Osteocyte (in vitro differentiated cells): ENCODE results near the gene ANTKMT. TPM values are rescaled to one million over a fixed set of nuclear protein-coding genes. Genes with fewer than 3 reads are reported as not detected.

Source experiments
- DNase-seq: peaks from one replicate; pipeline ENCODE4 v3.0.0; 2021; ENCODE audit warnings: mixed read lengths; ENCODE audit not compliant: unreplicated experiment; ENCODE audit errors: extremely low spot score
- H3K27ac Mint-ChIP-seq: one replicate; pipeline ENCODE4 v1.8.0; 2021; ENCODE audit warnings: mild to moderate bottlenecking, mixed read lengths; ENCODE audit not compliant: unreplicated experiment
- H3K27me3 Mint-ChIP-seq: one replicate; pipeline ENCODE4 v1.8.0; 2021; ENCODE audit warnings: mixed read lengths; ENCODE audit not compliant: unreplicated experiment
- H3K36me3 Mint-ChIP-seq: one replicate; pipeline ENCODE4 v1.8.0; 2021; ENCODE audit warnings: mixed read lengths; ENCODE audit not compliant: unreplicated experiment
- H3K4me1 Mint-ChIP-seq: one replicate; pipeline ENCODE4 v1.8.0; 2021; ENCODE audit warnings: mixed read lengths; ENCODE audit not compliant: unreplicated experiment
- H3K4me3 Mint-ChIP-seq: one replicate; pipeline ENCODE4 v1.8.0; 2021; ENCODE audit warnings: mild to moderate bottlenecking, moderate library complexity, mixed read lengths; ENCODE audit not compliant: unreplicated experiment
- H3K9me3 Mint-ChIP-seq: one replicate; pipeline ENCODE4 v1.8.0; 2021; ENCODE audit warnings: mixed read lengths; ENCODE audit not compliant: unreplicated experiment
- CTCF ChIP-seq: fragments of 200-600 bp; sonication (generic); IDR thresholded peaks from 2 replicates; pipeline ENCODE4 v1.5.0; 2021; ENCODE audit warnings: antibody characterized with exemption, mild to moderate bottlenecking, moderate library complexity
- total RNA-seq: library from RNA; stranded (reverse); gene quantifications from 2 replicates; pipeline ENCODE4 v1.2.1, GENCODE V29; 2021

ANTKMT gene
- total RNA-seq, 1 donor from 2014 or later = 41.7 TPM

GRCh38 chr16:743794-744500, 23.0 kb downstream of the ANTKMT start:
- Mint-ChIP-seq H3K9me3 (no peaks in the 10 kb centered on the region), H3K4me3 (no peak overlapping the region), H3K4me1 (peaks cover 8% of the 10 kb centered on the region), H3K27ac (no peak overlapping the region), H3K27me3 (no peaks in the 10 kb centered on the region), H3K36me3 (no peaks in the 10 kb centered on the region)
- TF ChIP-seq CTCF = no peak
- no peak for DNase-seq

GRCh38 chr16:745739-746138, 24.8 kb downstream of the ANTKMT start:
- Mint-ChIP-seq H3K36me3 (no peaks in the 10 kb centered on the region), H3K27me3 (no peaks in the 10 kb centered on the region)
- TF ChIP-seq CTCF = peak; percentile 47

GRCh38 chr16:746637-747036, 25.7 kb downstream of the ANTKMT start:
- DNase-seq = no peak
- H3K9me3 Mint-ChIP-seq = no peaks in the 10 kb centered on the region
- no peak overlapping the region for H3K4me3 Mint-ChIP-seq
- H3K36me3 Mint-ChIP-seq = no peaks in the 10 kb centered on the region
- peaks cover 5% of the 10 kb centered on the region for H3K27me3 Mint-ChIP-seq
- H3K27ac Mint-ChIP-seq = no peak overlapping the region
- no peak for TF ChIP-seq CTCF
- peaks cover 2% of the 10 kb centered on the region for H3K4me1 Mint-ChIP-seq

More at GRCh38 chr16:745739-746138, 24.8 kb downstream of the ANTKMT start:
- peaks cover 2% of the 10 kb centered on the region for H3K4me1 Mint-ChIP-seq
- no peak overlapping the region for H3K4me3 Mint-ChIP-seq
- DNase-seq = no peak
- no peak overlapping the region for H3K27ac Mint-ChIP-seq
- no peaks in the 10 kb centered on the region for H3K9me3 Mint-ChIP-seq

- Mint-ChIP-seq H3K9me3 (no peaks in the 10 kb centered on the region), H3K27me3 (peaks cover 8% of the 10 kb centered on the region), H3K4me1 (peaks cover 2% of the 10 kb centered on the region), H3K27ac (no peak overlapping the region), H3K36me3 (no peaks in the 10 kb centered on the region), H3K4me3 (no peak overlapping the region)
- no peak for DNase-seq
- TF ChIP-seq CTCF = no peak
Observed at GRCh38 chr16:747978-748746, 27.2 kb downstream of the ANTKMT start.

GRCh38 chr16:749010-749409, 28.1 kb downstream of the ANTKMT start:
- no peak for TF ChIP-seq CTCF
- Mint-ChIP-seq H3K27ac (no peak overlapping the region), H3K36me3 (no peaks in the 10 kb centered on the region), H3K4me1 (peaks cover 2% of the 10 kb centered on the region), H3K4me3 (no peak overlapping the region), H3K27me3 (peaks cover 8% of the 10 kb centered on the region), H3K9me3 (no peaks in the 10 kb centered on the region)
- DNase-seq = no peak
